Activated CD8-positive, alpha-beta T cell treated with anti-CD3 and anti-CD28 coated beads for 36 hours (primary cell): ENCODE results near the gene NT5M. TPM values are rescaled to one million over a fixed set of nuclear protein-coding genes. Genes with fewer than 3 reads are reported as not detected.

ENCODE experiments used
- ATAC-seq: fragments of 200-7000 bp; cut with Tn5 transposase; one replicate; pipeline ENCODE4 v1.10.0; 2021; ENCODE audit warnings: mild to moderate bottlenecking, moderate library complexity
- CTCF ChIA-PET: fragments of 350-600 bp; sonication (Branson Sonifier 250); formaldehyde crosslinking; loops from one replicate; lab custom pipeline; 2021; ENCODE audit warnings: antibody characterized with exemption; lab: Charles Lee
- POLR2A ChIA-PET: fragments of 350-600 bp; sonication (Branson Sonifier 250); formaldehyde crosslinking; loops from one replicate; lab custom pipeline; 2021; ENCODE audit warnings: antibody characterized with exemption; lab: Charles Lee
- DNase-seq: peaks from one replicate; pipeline ENCODE4 v3.0.0-alpha.2; 2020
- H3K27ac Mint-ChIP-seq: one replicate; pipeline ENCODE4 v1.8.0; 2021; ENCODE audit warnings: mild to moderate bottlenecking, mixed read lengths
- H3K27me3 Mint-ChIP-seq: one replicate; pipeline ENCODE4 v1.8.0; 2021; ENCODE audit warnings: mixed read lengths
- H3K36me3 Mint-ChIP-seq: one replicate; pipeline ENCODE4 v1.8.0; 2021; ENCODE audit warnings: low read depth, mixed read lengths
- H3K4me1 Mint-ChIP-seq: one replicate; pipeline ENCODE4 v1.8.0; 2021; ENCODE audit warnings: low read depth, mixed read lengths
- H3K4me3 Mint-ChIP-seq: one replicate; pipeline ENCODE4 v1.8.0; 2021; ENCODE audit warnings: mild to moderate bottlenecking, moderate library complexity, mixed read lengths
- H3K9me3 Mint-ChIP-seq: one replicate; pipeline ENCODE4 v1.8.0; 2021; ENCODE audit warnings: mixed read lengths
- CTCF ChIP-seq: fragments of 200-600 bp; IDR thresholded peaks from one replicate; pipeline ENCODE4 v1.8.0; 2022; ENCODE audit warnings: antibody characterized with exemption, mild to moderate bottlenecking
- intact Hi-C: fragments of 100-400 bp; cut with micrococcal nuclease; formaldehyde crosslinking; loops from one replicate; pipeline ENCODE4 v1.10.0; 2022
- total RNA-seq, 2 experiments: library from RNA; stranded (reverse); gene quantifications; one replicate each; pipeline ENCODE4 v1.2.3, GENCODE V29; 2021

Gene NT5M
- total RNA-seq, 2 experiments from 2014 or later = 8.3 to 9.4 TPM

GRCh38 chr17:17360087-17360730, 57.0 kb downstream of the NT5M start:
- H3K36me3 Mint-ChIP-seq = no peaks in the 10 kb centered on the region
- peaks cover 10% of the 10 kb centered on the region for H3K9me3 Mint-ChIP-seq
- DNase-seq (no peak), ATAC-seq (no peak)
- H3K4me3 Mint-ChIP-seq = no peak overlapping the region
- no peaks in the 10 kb centered on the region for H3K27me3 Mint-ChIP-seq
- intact Hi-C loops = no loop called here
- no peak for TF ChIP-seq CTCF
- POLR2A ChIA-PET = no interaction called here
- CTCF ChIA-PET = interaction anchor here (1.9 kb wide), 1 partner anchor 210 kb away, joined by 4 read pairs; no protein-coding TSS in a partner anchor
- H3K27ac Mint-ChIP-seq = no peak overlapping the region
- peaks cover 5% of the 10 kb centered on the region for H3K4me1 Mint-ChIP-seq

- TF ChIP-seq CTCF = no peak
- Mint-ChIP-seq H3K4me3 (no peak overlapping the region), H3K36me3 (no peaks in the 10 kb centered on the region), H3K9me3 (peaks cover 10% of the 10 kb centered on the region), H3K27ac (no peak overlapping the region), H3K27me3 (no peaks in the 10 kb centered on the region), H3K4me1 (peaks cover 5% of the 10 kb centered on the region)
- ChIA-PET CTCF (no interaction called here), POLR2A (interaction anchor here (0.6 kb wide), 1 partner anchor 286 kb away, joined by 3 read pairs; no protein-coding TSS in a partner anchor)
- DNase-seq = no peak
- ATAC-seq = no peak
- intact Hi-C loops = no loop called here
These were observed 58.3 kb downstream of the NT5M start for GRCh38 chr17:17361543-17361866.

GRCh38 chr17:17361867-17362539, 58.8 kb downstream of the NT5M start:
- no peaks in the 10 kb centered on the region for H3K36me3 Mint-ChIP-seq
- ChIA-PET CTCF (no interaction called here), POLR2A (interaction anchor here (0.6 kb wide), 1 partner anchor 285 kb away, joined by 3 read pairs; no protein-coding TSS in a partner anchor)
- H3K27me3 Mint-ChIP-seq = no peaks in the 10 kb centered on the region
- intact Hi-C loops = no loop called here
- TF ChIP-seq CTCF = no peak
- no peak overlapping the region for H3K4me3 Mint-ChIP-seq
- no peak for DNase-seq
- no peak for ATAC-seq
- H3K9me3 Mint-ChIP-seq = peaks cover 10% of the 10 kb centered on the region
- peaks cover 5% of the 10 kb centered on the region for H3K4me1 Mint-ChIP-seq
- H3K27ac Mint-ChIP-seq = no peak overlapping the region

GRCh38 chr17:17362540-17362930, 59.4 kb downstream of the NT5M start:
- intact Hi-C loops = no loop called here
- no peak for DNase-seq
- Mint-ChIP-seq H3K9me3 (peaks cover 10% of the 10 kb centered on the region), H3K27me3 (no peaks in the 10 kb centered on the region), H3K4me1 (peaks cover 5% of the 10 kb centered on the region), H3K4me3 (no peak overlapping the region), H3K36me3 (no peaks in the 10 kb centered on the region), H3K27ac (no peak overlapping the region)
- ChIA-PET CTCF (no interaction called here), POLR2A (no interaction called here)
- no peak for ATAC-seq
- TF ChIP-seq CTCF = no peak

- Mint-ChIP-seq H3K36me3 (no peaks in the 10 kb centered on the region), H3K4me3 (no peak overlapping the region), H3K4me1 (peaks cover 5% of the 10 kb centered on the region), H3K27me3 (no peaks in the 10 kb centered on the region), H3K9me3 (peaks cover 10% of the 10 kb centered on the region), H3K27ac (no peak overlapping the region)
- ChIA-PET POLR2A (no interaction called here), CTCF (interaction anchor here (1.4 to 4.0 kb wide), 3 partner anchors 8 to 133 kb away, joined by 3 to 25 read pairs (median 5); no protein-coding TSS in a partner anchor)
- intact Hi-C loops = no loop called here
- ATAC-seq = no peak
- no peak for TF ChIP-seq CTCF
- no peak for DNase-seq
These were observed 60.6 kb downstream of the NT5M start for GRCh38 chr17:17363638-17364337.
